Measurements from ENCODE around the gene C4BPB. TPM values are rescaled to one million over a fixed set of nuclear protein-coding genes. Genes with fewer than 3 reads are reported as not detected.

The C4BPB gene
- total and polyA plus RNA-seq, 2 donors (not counting 3 experiments of a cell fraction or from before 2014, with no cell fraction given), result not detected

GRCh38 chr1:207124389-207124788 lies 35.7 kb downstream of the C4BPB start:
- DNase-seq (ENCODE audit: low read depth, low spot score) (no peak), FAIRE-seq (no peak)
- no peaks in the 10 kb centered on the region for H3K9me3 ChIP-seq (replicated peaks; ENCODE audit: control insufficient read depth, insufficient read depth, low read length)
- CTCF ChIA-PET, result no interaction called here
- no peaks in the 10 kb centered on the region for H3K4me1 ChIP-seq (ENCODE audit: control insufficient read depth, extremely low read depth, insufficient read depth, low read length)
- H3K4me3 ChIP-seq (replicated peaks in 1 of 3; ENCODE audit: insufficient read depth in 1 of 3, low read depth in 1 of 3, low read length in 3 of 3), result no peak overlapping the region
- dilution Hi-C loops (cut with MboI; ENCODE audit: extremely low pct_ligation_motif_present, low sequenced_read_pairs), result no loop called here
- H2AFZ ChIP-seq (ENCODE audit: low read depth, low read length), result no peak overlapping the region
- H3K27ac ChIP-seq (ENCODE audit: insufficient read depth, low read depth, low read length), result no peak overlapping the region
- H3K36me3 ChIP-seq (ENCODE audit: control insufficient read depth in 2 of 2, extremely low read depth in 1 of 2, insufficient read depth in 2 of 2, low read length in 2 of 2), result no peaks in the 10 kb centered on the region
- POLR2A ChIA-PET, result no interaction called here
- no peaks in the 10 kb centered on the region for H3K9me1 ChIP-seq (replicated peaks; ENCODE audit: control insufficient read depth, extremely low read depth, insufficient read depth, low read length)
- intact Hi-C loops (cut with micrococcal nuclease), result no loop called here
- no peaks in the 10 kb centered on the region for H3K79me2 ChIP-seq (ENCODE audit: control insufficient read depth, insufficient read depth, low read length)
- no peak overlapping the region for H3K4me2 ChIP-seq (ENCODE audit: insufficient read depth, low read length)
- no peak for TF ChIP-seq EZH2 (IDR thresholded peaks at IDR 0.05; ENCODE audit: borderline replicate concordance, low read depth, low read length, severe bottlenecking)
- peaks cover 0 to 2% of the 10 kb centered on the region in 2 experiments for H3K27me3 ChIP-seq (ENCODE audit: control insufficient read depth in 2 of 2, insufficient read depth in 2 of 2, low read length in 2 of 2)
- no TSS peak for BruUV-seq (replicated peaks)
- no peaks in the 10 kb centered on the region for H4K20me1 ChIP-seq (replicated peaks; ENCODE audit: control insufficient read depth, extremely low read depth, insufficient read depth, low read length)
- no peak overlapping the region for H3K9ac ChIP-seq (replicated peaks; ENCODE audit: extremely low read depth, insufficient read depth, low read length)

- FAIRE-seq, result no peak
- H3K9ac ChIP-seq (replicated peaks; ENCODE audit: extremely low read depth, insufficient read depth, low read length), result no peak overlapping the region
- POLR2A ChIA-PET, result no interaction called here
- H3K9me1 ChIP-seq (replicated peaks; ENCODE audit: control insufficient read depth, extremely low read depth, insufficient read depth, low read length), result no peaks in the 10 kb centered on the region
- TF ChIP-seq JUN (IDR thresholded peaks at IDR 0.05; ENCODE audit: borderline replicate concordance, insufficient read depth, insufficient read length, low read depth) (no peak), EZH2 (IDR thresholded peaks at IDR 0.05; ENCODE audit: borderline replicate concordance, low read depth, low read length, severe bottlenecking) (no peak), CTCF (IDR thresholded peaks at IDR 0.05; ENCODE audit: extremely low read depth in 1 of 2, insufficient read depth in 1 of 2, low read depth in 1 of 2, low read length in 2 of 2) (no peak), POLR2A (IDR thresholded peaks at IDR 0.05; ENCODE audit: low read depth, low read length) (no peak), FOS (IDR thresholded peaks at IDR 0.05; ENCODE audit: borderline replicate concordance, insufficient read depth, low read length) (no peak), MYC (IDR thresholded peaks at IDR 0.05; ENCODE audit: low read depth, low read length) (no peak), POLR2AphosphoS5 (IDR thresholded peaks at IDR 0.05; ENCODE audit: insufficient read depth, low read depth, low read length) (no peak), MAX (IDR thresholded peaks at IDR 0.05; ENCODE audit: insufficient read depth, insufficient read length) (no peak), GATA2 (IDR thresholded peaks at IDR 0.05; ENCODE audit: insufficient read depth, insufficient read length, low read depth, low read length) (no peak)
- no TSS peak for BruUV-seq (replicated peaks)
- H4K20me1 ChIP-seq (replicated peaks; ENCODE audit: control insufficient read depth, extremely low read depth, insufficient read depth, low read length), result no peaks in the 10 kb centered on the region
- H3K4me3 ChIP-seq (replicated peaks in 1 of 3; ENCODE audit: insufficient read depth in 1 of 3, low read depth in 1 of 3, low read length in 3 of 3), result no peak overlapping the region
- DNase-seq (ENCODE audit: low read depth, low spot score), result no peak
- intact Hi-C loops (cut with micrococcal nuclease) (no loop called here), dilution Hi-C loops (cut with MboI; ENCODE audit: extremely low pct_ligation_motif_present, low sequenced_read_pairs) (no loop called here)
- H3K4me1 ChIP-seq (ENCODE audit: control insufficient read depth, extremely low read depth, insufficient read depth, low read length), result no peaks in the 10 kb centered on the region
- H3K27me3 ChIP-seq (ENCODE audit: control insufficient read depth in 2 of 2, insufficient read depth in 2 of 2, low read length in 2 of 2), result peaks cover 0 to 2% of the 10 kb centered on the region in 2 experiments
- CTCF ChIA-PET, result no interaction called here
- no peak overlapping the region for H2AFZ ChIP-seq (ENCODE audit: low read depth, low read length)
- no peaks in the 10 kb centered on the region for H3K36me3 ChIP-seq (ENCODE audit: control insufficient read depth in 2 of 2, extremely low read depth in 1 of 2, insufficient read depth in 2 of 2, low read length in 2 of 2)
- H3K79me2 ChIP-seq (ENCODE audit: control insufficient read depth, insufficient read depth, low read length), result no peaks in the 10 kb centered on the region
- no peaks in the 10 kb centered on the region for H3K9me3 ChIP-seq (replicated peaks; ENCODE audit: control insufficient read depth, insufficient read depth, low read length)
- no peak overlapping the region for H3K4me2 ChIP-seq (ENCODE audit: insufficient read depth, low read length)
- H3K27ac ChIP-seq (ENCODE audit: insufficient read depth, low read depth, low read length), result no peak overlapping the region
Observed at GRCh38 chr1:207128336-207128921, 39.8 kb downstream of the C4BPB start.
